Keratinocyte (primary cell): ENCODE data around the gene RAPGEF3. TPM values are rescaled to one million over a fixed set of nuclear protein-coding genes. Genes with fewer than 3 reads are reported as not detected.

Source experiments
- DNase-seq: peaks from one replicate; pipeline ENCODE4 v3.0.0-alpha.2; 2011; ENCODE audit warnings: low read depth, missing footprints, low spot score
- FAIRE-seq: peaks from 2 replicates; lab custom pipeline; 2011; peaks lifted over from hg19 to GRCh38; lab: Jason Lieb, UNC
- H2AFZ ChIP-seq: 2 replicates; pipeline ENCODE4 v1.6.0; 2012; ENCODE audit warnings: low read length, control low read depth, inconsistent platforms; ENCODE audit not compliant: control insufficient read depth
- H3K27ac ChIP-seq: 2 replicates; pipeline ENCODE4 v1.5.1; 2011; ENCODE audit warnings: low read length; ENCODE audit not compliant: control insufficient read depth, insufficient read depth
- H3K27me3 ChIP-seq: 3 replicates; pipeline ENCODE4 v1.6.0; 2011; ENCODE audit warnings: low read length; ENCODE audit not compliant: control insufficient read depth, insufficient read depth; ENCODE audit errors: extremely low read depth
- H3K36me3 ChIP-seq, 2 experiments: 2 replicates in 1 of 2; 3 replicates in 1 of 2; pipeline ENCODE4 v1.5.1; 2011; ENCODE audit warnings: low read length in 2 of 2, mild to moderate bottlenecking in 1 of 2; ENCODE audit not compliant: control insufficient read depth in 2 of 2, insufficient read depth in 2 of 2; ENCODE audit errors: extremely low read depth in 1 of 2
- H3K4me1 ChIP-seq: 3 replicates; pipeline ENCODE4 v1.5.1; 2011; ENCODE audit warnings: low read length; ENCODE audit not compliant: control insufficient read depth, insufficient read depth; ENCODE audit errors: extremely low read depth
- H3K4me2 ChIP-seq: 3 replicates; pipeline ENCODE4 v1.6.0; 2011; ENCODE audit warnings: low read depth, low read length; ENCODE audit not compliant: control insufficient read depth, insufficient read depth; ENCODE audit errors: extremely low read depth
- H3K4me3 ChIP-seq, 3 experiments: fragments of 200-600 bp in 1 of 3; sonication (generic) in 1 of 3; 2 replicates in 2 of 3; 3 replicates in 1 of 3; pipeline ENCODE4 v1.5.1; 2011 to 2016; ENCODE audit warnings: low read length in 3 of 3, mild to moderate bottlenecking in 3 of 3, control low read depth in 2 of 3, inconsistent platforms in 1 of 3, low read depth in 1 of 3, mixed read lengths in 1 of 3, mixed run types in 1 of 3, moderate library complexity in 1 of 3; ENCODE audit not compliant: control insufficient read depth in 2 of 3, insufficient read depth in 2 of 3; ENCODE audit errors: extremely low read depth in 1 of 3
- H3K79me2 ChIP-seq: 2 replicates; pipeline ENCODE4 v1.6.0; 2012; ENCODE audit warnings: low read length; ENCODE audit not compliant: control insufficient read depth, insufficient read depth
- H3K9ac ChIP-seq: 3 replicates; pipeline ENCODE4 v1.6.0; 2011; ENCODE audit warnings: low read length; ENCODE audit not compliant: control insufficient read depth, insufficient read depth; ENCODE audit errors: extremely low read depth
- H3K9me1 ChIP-seq: 3 replicates; pipeline ENCODE4 v1.6.0; 2011; ENCODE audit warnings: low read length; ENCODE audit not compliant: control insufficient read depth, insufficient read depth; ENCODE audit errors: extremely low read depth
- H3K9me3 ChIP-seq: 2 replicates; pipeline ENCODE4 v1.5.1; 2012; ENCODE audit warnings: low read depth, low read length; ENCODE audit not compliant: control insufficient read depth
- H4K20me1 ChIP-seq: 3 replicates; pipeline ENCODE4 v1.6.0; 2011; ENCODE audit warnings: low read length; ENCODE audit not compliant: control insufficient read depth, insufficient read depth; ENCODE audit errors: extremely low read depth
- EZH2 ChIP-seq: IDR thresholded peaks from one replicate; pipeline ENCODE4 v1.6.1; 2012; ENCODE audit warnings: inconsistent platforms, mild to moderate bottlenecking, low read length, moderate library complexity
- dilution Hi-C: fragments of 300-500 bp; cut with MboI; formaldehyde crosslinking; loops from one replicate; pipeline ENCODE4 v1.7.0; 2020; ENCODE audit warnings: low sequenced_read_pairs; ENCODE audit not compliant: extremely low pct_ligation_motif_present
- polyA plus RNA-seq, 5 experiments: library from polyadenylated mRNA; depleted of rRNA in 3 of 5; stranded (reverse) in 3 of 5; stranded (forward) in 1 of 5; unstranded in 1 of 5; fragments of >200 nt; gene quantifications; 1 replicate in 1 of 5; 2 replicates in 3 of 5; 3 replicates in 1 of 5; pipeline versions ENCODE4 v1.2.1 to v1.2.3, GENCODE V29; 2011 to 2012; ENCODE audit warnings: missing spikeins in 2 of 5, low read depth in 1 of 5, low replicate concordance in 1 of 5
- TF ChIP-seq, protein P1 (sequence below), 3 experiments: IDR thresholded peaks in 1 of 3; conservative IDR thresholded peaks in 1 of 3; optimal IDR thresholded peaks in 1 of 3; 2 replicates in 2 of 3; 3 replicates in 1 of 3; pipeline versions ENCODE3 to v1.5.1; 2011; ENCODE audit warnings: low read length in 3 of 3, mild to moderate bottlenecking in 3 of 3, moderate library complexity in 2 of 3, control low read depth in 1 of 3, inconsistent platforms in 1 of 3; ENCODE audit not compliant: insufficient read depth in 2 of 3; ENCODE audit errors: extremely low read depth in 1 of 3

Gene RAPGEF3
- polyA plus RNA-seq, 1 donor (not counting 4 experiments of a cell fraction or from before 2014, with no cell fraction given) = 5.1 TPM

DNA sequence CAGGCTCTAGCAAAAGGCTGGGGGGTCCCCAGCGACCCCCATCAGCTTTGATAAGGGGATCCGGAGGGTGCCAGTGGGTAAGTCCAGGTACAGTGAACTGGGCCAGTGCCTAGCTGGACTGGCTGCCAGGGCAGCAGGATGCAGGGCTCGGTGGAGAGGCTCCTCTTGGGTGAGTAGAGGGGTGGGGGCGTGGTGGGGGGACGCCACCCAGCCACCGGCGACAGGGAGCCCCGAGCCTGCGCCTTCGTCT, 171 bp downstream of the RAPGEF3 start:
- Histone ChIP-seq H3K36me3 (no peaks in the 10 kb centered on the region), H2AFZ (no peak overlapping the region), H3K4me2 (peak overlapping the region; percentile 86), H4K20me1 (no peaks in the 10 kb centered on the region), H3K4me3 (peak overlapping the region; percentile 48 to 69 (median 64)), H3K4me1 (peaks cover 57% of the 10 kb centered on the region), H3K9me1 (no peaks in the 10 kb centered on the region), H3K79me2 (no peaks in the 10 kb centered on the region), H3K27ac (peak overlapping the region; percentile 85), H3K27me3 (no peaks in the 10 kb centered on the region), H3K9me3 (no peaks in the 10 kb centered on the region), H3K9ac (peak overlapping the region; percentile 83)
- DNase-seq (no peak), FAIRE-seq (no peak)
- TF ChIP-seq EZH2 = no peak
- TF ChIP-seq, protein P1, sequence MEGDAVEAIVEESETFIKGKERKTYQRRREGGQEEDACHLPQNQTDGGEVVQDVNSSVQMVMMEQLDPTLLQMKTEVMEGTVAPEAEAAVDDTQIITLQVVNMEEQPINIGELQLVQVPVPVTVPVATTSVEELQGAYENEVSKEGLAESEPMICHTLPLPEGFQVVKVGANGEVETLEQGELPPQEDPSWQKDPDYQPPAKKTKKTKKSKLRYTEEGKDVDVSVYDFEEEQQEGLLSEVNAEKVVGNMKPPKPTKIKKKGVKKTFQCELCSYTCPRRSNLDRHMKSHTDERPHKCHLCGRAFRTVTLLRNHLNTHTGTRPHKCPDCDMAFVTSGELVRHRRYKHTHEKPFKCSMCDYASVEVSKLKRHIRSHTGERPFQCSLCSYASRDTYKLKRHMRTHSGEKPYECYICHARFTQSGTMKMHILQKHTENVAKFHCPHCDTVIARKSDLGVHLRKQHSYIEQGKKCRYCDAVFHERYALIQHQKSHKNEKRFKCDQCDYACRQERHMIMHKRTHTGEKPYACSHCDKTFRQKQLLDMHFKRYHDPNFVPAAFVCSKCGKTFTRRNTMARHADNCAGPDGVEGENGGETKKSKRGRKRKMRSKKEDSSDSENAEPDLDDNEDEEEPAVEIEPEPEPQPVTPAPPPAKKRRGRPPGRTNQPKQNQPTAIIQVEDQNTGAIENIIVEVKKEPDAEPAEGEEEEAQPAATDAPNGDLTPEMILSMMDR (optimal IDR thresholded peaks at IDR 0.05 in 1 of 3, IDR thresholded peaks at IDR 0.05 in 1 of 3, conservative IDR thresholded peaks at IDR 0.05 in 1 of 3; ENCODE audit: extremely low read depth in 1 of 3, insufficient read depth in 2 of 3, low read length in 3 of 3) = no peak
- dilution Hi-C loops = no loop called here

DNA sequence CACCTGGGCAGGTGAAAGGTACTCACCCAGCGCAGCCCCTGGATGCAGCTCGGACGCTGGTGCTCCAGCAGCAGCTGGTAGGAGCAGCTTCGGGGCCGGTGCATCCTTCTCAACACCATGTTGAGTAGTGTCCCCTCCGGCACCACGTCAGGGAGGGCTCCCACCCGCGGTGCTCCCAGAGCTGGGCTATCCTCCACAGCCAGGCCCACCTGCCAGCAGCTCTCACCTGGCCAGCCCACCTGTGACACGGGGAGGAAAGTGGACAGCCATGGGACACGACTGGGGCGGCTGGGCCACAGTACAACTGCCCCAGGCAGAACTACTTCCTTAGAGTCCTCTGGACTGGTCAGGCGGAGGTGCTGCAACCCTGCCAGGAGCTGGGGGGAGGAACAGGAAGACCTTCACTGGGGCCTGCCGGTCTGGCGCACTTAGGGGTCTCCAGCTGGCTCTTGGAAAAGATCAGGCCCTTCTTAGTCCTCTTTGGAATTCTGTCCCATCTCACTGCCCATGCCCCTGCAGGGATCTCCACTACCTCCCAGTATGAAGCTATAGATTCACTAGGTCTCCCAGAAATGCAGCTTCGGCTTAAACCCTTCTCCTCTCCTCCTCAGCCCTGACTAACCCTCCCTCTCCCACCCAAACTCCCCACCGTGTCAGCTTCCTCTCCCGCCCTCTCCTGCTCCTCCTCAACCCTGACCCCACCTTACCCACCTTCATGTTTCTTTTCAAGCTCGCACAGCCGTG, 668 bp downstream of the RAPGEF3 start:
- FAIRE-seq (no peak), DNase-seq (no peak)
- Histone ChIP-seq H3K9me1 (no peaks in the 10 kb centered on the region), H2AFZ (no peak overlapping the region), H3K4me3 (peak overlapping the region; percentile 48 to 69 (median 64)), H3K79me2 (no peaks in the 10 kb centered on the region), H3K36me3 (no peaks in the 10 kb centered on the region), H3K9me3 (no peaks in the 10 kb centered on the region), H3K4me1 (peaks cover 57% of the 10 kb centered on the region), H3K9ac (peak overlapping the region; percentile 83), H4K20me1 (no peaks in the 10 kb centered on the region), H3K4me2 (peak overlapping the region; percentile 86), H3K27me3 (no peaks in the 10 kb centered on the region), H3K27ac (no peak overlapping the region)
- dilution Hi-C loops = no loop called here
- TF ChIP-seq, protein P1 (optimal IDR thresholded peaks at IDR 0.05 in 1 of 3, IDR thresholded peaks at IDR 0.05 in 1 of 3, conservative IDR thresholded peaks at IDR 0.05 in 1 of 3; ENCODE audit: extremely low read depth in 1 of 3, insufficient read depth in 2 of 3, low read length in 3 of 3) = no peak
- TF ChIP-seq EZH2 = no peak
